GM18868 (cell line): ENCODE results near the gene STEAP3.

Source experiments
- ATAC-seq: cut with Tn5 transposase; IDR thresholded peaks from one replicate; pipeline ENCODE4 v1.9.1; 2021; ENCODE audit warnings: mild to moderate bottlenecking, moderate library complexity; ENCODE audit not compliant: unreplicated experiment

STEAP3 gene

GRCh38 chr2:119225105-119225865 is 1.7 kb downstream of the STEAP3 start:
- ATAC-seq, result peak; percentile 54

- no peak for ATAC-seq
These were observed 2.3 kb downstream of the STEAP3 start for GRCh38 chr2:119225926-119226325.

- ATAC-seq, result no peak
These were observed 3.7 kb downstream of the STEAP3 start for GRCh38 chr2:119227346-119227745.

GRCh38 chr2:119228136-119228535 is 4.5 kb downstream of the STEAP3 start:
- no peak for ATAC-seq

GRCh38 chr2:119228964-119229363 is 5.3 kb downstream of the STEAP3 start:
- no peak for ATAC-seq

GRCh38 chr2:119229716-119230115 is 6.1 kb downstream of the STEAP3 start:
- ATAC-seq, result no peak

- ATAC-seq, result no peak
These were observed 6.9 kb downstream of the STEAP3 start for GRCh38 chr2:119230219-119231185.

GRCh38 chr2:119231975-119232665 is 8.5 kb downstream of the STEAP3 start:
- ATAC-seq, result peak; percentile 52

GRCh38 chr2:119232666-119232993 is 9.0 kb downstream of the STEAP3 start:
- ATAC-seq, result peak; percentile 43

- peak; percentile 69 for ATAC-seq
These were observed 9.8 kb downstream of the STEAP3 start for GRCh38 chr2:119233326-119234020.

- ATAC-seq, result no peak
These were observed 10.7 kb downstream of the STEAP3 start for GRCh38 chr2:119234021-119235019.

GRCh38 chr2:119236796-119237195 is 13.2 kb downstream of the STEAP3 start:
- no peak for ATAC-seq

GRCh38 chr2:119240311-119241204 is 16.9 kb downstream of the STEAP3 start:
- ATAC-seq, result no peak

GRCh38 chr2:119241205-119241532 is 17.5 kb downstream of the STEAP3 start:
- no peak for ATAC-seq

GRCh38 chr2:119242276-119243119 is 18.9 kb downstream of the STEAP3 start:
- ATAC-seq, result no peak

GRCh38 chr2:119243621-119244020 is 20.0 kb downstream of the STEAP3 start:
- no peak for ATAC-seq

- ATAC-seq, result no peak
These were observed 21.6 kb downstream of the STEAP3 start for GRCh38 chr2:119245076-119245840.
